Right lobe of liver (tissue), 4 donors: ENCODE data around the gene PCP2.

Source experiments
- POLR2A ChIP-seq: fragments of 450-650 bp; IDR thresholded peaks from one replicate; pipeline ENCODE4 v1.6.1; 2017; ENCODE audit warnings: antibody characterized with exemption, mild to moderate bottlenecking
- TF ChIP-seq, protein P1 (sequence below), 4 donors: fragments of 200-600 bp in 3 of 4; fragments of 450-650 bp in 1 of 4; IDR thresholded peaks; one replicate each; pipeline versions ENCODE4 v1.5.1 to v1.8.0; 2016 to 2022; ENCODE audit warnings: antibody characterized with exemption in 4 of 4, mild to moderate bottlenecking in 2 of 4
- donor health status: DM: no; HTN: no; CAD: no.
- donor health status: DM: no; HTN: no; CAD: no.
- donor health status: DM: no; HTN: yes; CAD: no.

DNA sequence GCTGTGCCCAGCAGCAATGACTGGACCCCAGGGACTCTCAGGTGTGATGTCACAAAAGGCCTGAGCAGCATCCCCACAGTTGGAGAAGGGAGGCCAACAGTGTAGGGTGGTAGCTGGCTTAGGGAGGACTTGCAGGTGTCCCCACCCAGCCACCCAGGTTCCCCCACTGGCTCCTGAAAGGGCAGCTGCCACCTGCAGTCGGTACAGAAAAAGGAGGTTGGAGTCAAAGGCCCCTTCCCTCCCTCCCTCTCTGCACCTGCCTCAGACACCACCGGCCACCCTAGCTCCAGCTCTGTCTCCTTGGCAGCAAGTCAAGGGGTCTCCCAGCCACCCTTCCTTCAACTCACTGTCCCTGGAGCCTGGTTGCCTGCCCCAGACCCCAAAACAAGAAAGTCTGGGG, at the start of gene PCP2:
- TF ChIP-seq, protein P1, sequence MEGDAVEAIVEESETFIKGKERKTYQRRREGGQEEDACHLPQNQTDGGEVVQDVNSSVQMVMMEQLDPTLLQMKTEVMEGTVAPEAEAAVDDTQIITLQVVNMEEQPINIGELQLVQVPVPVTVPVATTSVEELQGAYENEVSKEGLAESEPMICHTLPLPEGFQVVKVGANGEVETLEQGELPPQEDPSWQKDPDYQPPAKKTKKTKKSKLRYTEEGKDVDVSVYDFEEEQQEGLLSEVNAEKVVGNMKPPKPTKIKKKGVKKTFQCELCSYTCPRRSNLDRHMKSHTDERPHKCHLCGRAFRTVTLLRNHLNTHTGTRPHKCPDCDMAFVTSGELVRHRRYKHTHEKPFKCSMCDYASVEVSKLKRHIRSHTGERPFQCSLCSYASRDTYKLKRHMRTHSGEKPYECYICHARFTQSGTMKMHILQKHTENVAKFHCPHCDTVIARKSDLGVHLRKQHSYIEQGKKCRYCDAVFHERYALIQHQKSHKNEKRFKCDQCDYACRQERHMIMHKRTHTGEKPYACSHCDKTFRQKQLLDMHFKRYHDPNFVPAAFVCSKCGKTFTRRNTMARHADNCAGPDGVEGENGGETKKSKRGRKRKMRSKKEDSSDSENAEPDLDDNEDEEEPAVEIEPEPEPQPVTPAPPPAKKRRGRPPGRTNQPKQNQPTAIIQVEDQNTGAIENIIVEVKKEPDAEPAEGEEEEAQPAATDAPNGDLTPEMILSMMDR (IDR thresholded peaks at IDR 0.05) = no peak
- TF ChIP-seq POLR2A = no peak
